GM18951 (cell line): Measurements from ENCODE around the gene LAX1.
"Not testable (repeated sequence)": the region's sequence is repeated elsewhere in the genome, so short reads cannot be mapped to it uniquely, and the experiment has no call there.

Experiments used
- POLR2A ChIP-seq: IDR thresholded peaks from 4 replicates; pipeline ENCODE4 v1.6.1; 2011; ENCODE audit warnings: mild to moderate bottlenecking; ENCODE audit not compliant: insufficient read length, insufficient read depth; ENCODE audit errors: extremely low read depth
- in situ Hi-C: fragments of 300-500 bp; cut with MboI; formaldehyde crosslinking; loops from one replicate; pipeline ENCODE4 v1.12.0; 2022; ENCODE audit warnings: low sequenced_read_pairs, mixed read lengths, inconsistent platforms; ENCODE audit not compliant: unreplicated experiment

LAX1 gene

DNA sequence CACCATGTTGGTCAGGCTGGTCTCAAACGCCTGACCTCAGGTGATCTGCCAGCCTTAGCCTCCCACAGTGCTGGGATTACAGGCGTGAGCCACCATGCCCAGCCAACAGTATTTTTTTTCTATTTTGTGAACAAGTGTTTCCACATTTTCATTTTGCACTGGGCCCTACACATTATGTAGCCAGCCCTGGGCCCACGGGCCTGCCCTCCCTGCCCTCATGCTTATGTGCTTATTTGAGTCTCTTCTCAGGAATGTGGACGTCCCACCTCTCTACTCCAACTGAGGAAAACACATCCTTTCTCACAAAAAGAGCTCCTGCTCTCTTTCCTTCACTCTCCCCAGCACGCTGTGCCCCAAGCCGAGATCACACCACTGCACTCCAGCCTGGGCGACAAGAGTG lies 17.0 kb downstream of the LAX1 start:
- no peak for TF ChIP-seq POLR2A
- in situ Hi-C loops = no loop called here

DNA sequence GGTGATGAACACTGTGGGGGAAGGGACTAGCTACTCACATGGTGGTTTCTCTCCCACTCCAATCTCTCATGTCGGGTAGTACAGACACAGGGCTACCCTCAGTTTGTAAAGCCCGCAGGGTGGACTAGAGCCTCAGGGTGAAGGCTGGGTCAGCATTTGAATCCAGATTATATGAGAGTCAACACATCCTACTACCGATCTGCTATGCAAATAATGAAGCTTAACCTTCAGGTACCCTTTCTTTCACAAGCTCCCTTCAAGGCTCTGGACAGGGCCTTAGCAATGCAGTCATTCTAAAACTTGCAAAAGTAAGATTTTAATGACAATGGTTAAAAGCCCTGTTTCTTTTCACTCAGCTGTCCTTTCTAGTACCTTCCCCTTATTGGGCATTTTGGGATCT lies 25.0 kb downstream of the LAX1 start:
- TF ChIP-seq POLR2A = no peak
- in situ Hi-C loops = no loop called here

DNA sequence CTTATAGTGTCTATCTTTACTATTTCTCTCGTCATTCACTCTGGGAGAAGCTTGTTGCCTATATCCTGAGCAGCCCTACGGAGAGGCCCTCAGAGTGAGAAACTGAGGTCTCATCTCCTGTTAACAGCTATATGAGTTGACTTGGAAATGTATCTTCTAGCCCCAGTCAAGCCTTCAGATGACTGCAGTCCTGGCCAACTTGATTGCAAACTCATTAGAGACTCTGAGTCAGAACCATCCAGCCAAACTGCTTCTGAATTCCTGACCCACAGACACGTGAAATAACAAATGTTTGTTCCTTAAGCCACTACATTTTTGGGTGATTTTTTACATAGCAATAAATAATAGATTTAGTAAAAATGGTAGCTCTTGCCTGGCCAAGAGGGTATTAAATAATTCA lies 26.5 kb downstream of the LAX1 start:
- no peak for TF ChIP-seq POLR2A
- in situ Hi-C loops = no loop called here

DNA sequence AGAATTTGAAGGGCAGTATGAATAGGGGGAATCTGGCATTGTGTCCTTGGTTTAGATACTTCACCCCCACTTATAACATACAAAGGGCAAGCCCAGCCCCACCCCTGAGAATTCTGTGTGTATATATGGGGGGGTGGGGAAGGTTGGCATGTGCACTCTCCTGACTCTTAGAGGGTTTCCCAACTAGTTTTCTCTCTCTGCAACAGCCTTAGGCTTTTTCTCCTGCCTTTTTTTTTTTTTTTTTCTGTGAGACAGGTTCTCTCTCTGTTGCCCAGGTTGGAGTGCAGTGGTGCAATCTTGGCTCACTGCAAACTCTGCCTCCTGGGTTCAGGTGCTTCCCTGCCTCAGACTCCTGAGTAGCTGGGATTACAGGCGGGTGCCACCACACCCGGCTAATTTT lies 27.5 kb downstream of the LAX1 start:
- in situ Hi-C loops = no loop called here
- TF ChIP-seq POLR2A = no peak

DNA sequence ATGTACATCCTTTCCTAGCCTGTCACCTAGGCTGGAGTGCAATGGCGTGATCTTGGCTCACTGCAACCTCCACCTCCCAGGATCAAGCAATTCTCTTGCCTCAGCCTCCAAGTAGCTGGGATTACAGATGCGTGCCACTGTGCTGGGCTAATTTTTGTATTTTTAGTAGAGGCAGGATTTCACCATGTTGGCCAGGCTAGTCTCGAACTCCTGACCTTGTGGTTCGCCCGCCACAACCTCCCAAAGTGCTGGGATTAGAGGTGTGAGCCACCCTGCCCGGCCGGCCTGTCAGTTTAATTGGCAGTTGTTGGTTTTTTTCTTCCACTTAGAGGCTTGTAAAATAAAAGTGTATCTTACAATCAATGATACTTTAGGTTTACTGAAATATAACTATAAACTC lies 28.6 kb downstream of the LAX1 start:
- in situ Hi-C loops = not testable (repeated sequence)

DNA sequence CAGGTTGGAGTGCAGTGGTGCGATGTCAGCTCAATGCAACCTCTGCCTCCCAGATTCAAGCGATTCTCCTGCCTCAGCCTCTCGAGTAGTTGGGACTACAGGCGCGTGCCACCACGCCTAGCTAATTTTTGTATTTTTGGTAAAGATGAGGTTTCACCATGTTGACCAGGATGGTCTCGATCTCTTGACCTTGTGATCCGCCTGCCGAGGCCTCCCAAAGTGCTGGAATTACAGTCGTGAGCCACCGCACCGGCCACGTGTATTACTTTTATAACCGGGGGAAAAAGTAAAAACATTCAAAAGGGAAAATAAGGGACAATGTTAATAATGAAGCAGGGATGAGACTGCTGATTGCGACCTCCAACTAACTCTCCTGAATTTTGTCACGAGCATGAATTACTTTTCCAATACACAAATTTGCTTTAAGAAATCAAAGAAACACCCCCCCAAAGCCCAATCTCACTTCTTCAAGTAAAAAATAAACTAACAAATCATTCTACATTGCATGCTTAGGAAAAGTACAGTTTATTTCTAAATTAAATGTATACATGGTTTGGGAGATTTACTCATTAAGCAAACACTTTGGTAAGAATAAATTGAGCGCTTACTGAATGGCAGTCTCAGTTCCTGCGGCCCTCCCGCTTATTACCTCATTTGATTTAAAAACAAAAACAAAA lies 29.9 kb downstream of the LAX1 start:
- TF ChIP-seq POLR2A = no peak
- in situ Hi-C loops = no loop called here

DNA sequence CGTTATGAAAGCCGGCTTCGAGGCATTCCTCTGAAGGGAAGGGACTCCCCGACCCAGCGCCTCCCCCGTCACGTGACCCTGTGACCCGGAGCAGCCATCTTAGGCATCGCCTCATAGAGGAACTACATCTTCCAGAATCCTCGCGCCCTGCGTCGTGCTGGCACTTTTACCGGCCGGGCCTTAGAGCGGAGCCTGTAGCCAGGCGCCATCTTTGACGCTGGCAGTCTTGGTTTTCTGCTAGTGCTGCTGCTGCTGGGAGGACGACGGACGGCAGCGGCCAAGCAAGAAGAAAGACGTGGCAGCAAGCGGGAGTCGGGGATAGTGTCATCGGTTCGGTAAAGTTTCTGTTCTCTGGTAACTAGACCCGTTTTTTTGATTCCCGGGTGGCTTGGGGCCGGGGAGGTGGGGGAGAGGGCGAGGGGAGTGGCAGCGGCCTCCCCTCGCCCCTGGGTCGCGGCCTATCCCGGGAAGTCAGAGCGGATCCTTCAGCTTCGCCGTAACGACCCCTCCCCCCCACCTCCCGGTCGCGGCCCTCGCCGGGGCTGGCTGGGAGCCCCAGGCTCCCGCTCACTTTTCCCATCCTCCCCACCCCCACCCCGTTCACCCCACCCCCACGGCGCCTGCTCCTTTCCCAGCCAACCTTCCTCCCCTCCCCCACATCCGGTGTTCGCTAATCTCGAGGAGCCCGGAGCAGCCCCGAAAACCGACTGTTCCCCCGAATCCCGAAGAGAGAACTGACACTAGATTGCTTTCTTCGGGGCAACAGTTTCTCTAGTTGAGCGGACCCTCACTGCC lies 30.7 kb downstream of the LAX1 start, which contains the start of the genes ZBED6 and ZC3H11A:
TSS of gene ZBED6 (plus strand) at position 183 of the 795 bp plus-strand sequence. CDS start 1,900 bp downstream, outside the sequence.
TSS of gene ZC3H11A (plus strand) at position 183 of the 795 bp plus-strand sequence. CDS start 21,448 bp downstream, outside the sequence.
- TF ChIP-seq POLR2A = peak; percentile 58

DNA sequence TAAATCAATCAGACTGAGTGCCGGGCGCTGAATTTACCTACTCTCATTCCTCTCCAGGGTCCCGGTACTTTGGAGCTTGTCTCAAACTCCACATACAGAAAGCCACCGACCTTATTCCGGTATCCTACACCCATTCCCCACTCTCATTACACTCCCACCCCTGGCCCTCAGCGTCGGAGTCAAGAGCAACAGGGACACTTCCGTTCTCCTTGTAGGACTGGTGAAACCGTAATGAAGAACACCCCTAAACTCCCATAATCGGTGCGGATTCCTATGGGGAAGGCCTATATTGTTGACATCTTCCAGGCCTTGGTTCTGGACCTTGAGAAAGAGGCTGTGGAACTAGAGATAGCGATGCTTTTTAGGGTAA lies 31.2 kb downstream of the LAX1 start:
- TF ChIP-seq POLR2A = no peak
- in situ Hi-C loops = no loop called here

More for the DNA sequence above, 30.7 kb downstream of the LAX1 start, which contains the start of the genes ZBED6 and ZC3H11A:
- in situ Hi-C loops = no loop called here

DNA sequence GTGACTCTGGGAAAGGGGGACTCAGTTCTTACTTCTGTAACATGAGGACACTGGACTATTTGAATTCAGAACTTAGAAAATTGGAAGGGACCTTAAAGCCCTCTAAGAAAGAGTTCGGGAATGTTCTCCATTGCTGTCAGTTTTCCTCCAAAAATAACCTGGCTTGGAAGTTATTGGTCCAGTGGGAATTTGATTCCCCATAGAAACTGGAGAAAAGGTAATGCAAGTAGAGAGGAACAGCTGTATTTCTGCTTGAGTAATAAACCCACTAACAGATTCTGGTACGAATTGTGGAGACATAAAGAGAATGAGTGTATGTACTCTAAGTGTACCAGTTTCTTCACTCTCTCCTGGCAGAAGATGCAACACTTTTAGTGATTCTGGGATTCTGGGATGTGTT lies 32.2 kb downstream of the LAX1 start:
- TF ChIP-seq POLR2A = no peak
- in situ Hi-C loops = no loop called here

DNA sequence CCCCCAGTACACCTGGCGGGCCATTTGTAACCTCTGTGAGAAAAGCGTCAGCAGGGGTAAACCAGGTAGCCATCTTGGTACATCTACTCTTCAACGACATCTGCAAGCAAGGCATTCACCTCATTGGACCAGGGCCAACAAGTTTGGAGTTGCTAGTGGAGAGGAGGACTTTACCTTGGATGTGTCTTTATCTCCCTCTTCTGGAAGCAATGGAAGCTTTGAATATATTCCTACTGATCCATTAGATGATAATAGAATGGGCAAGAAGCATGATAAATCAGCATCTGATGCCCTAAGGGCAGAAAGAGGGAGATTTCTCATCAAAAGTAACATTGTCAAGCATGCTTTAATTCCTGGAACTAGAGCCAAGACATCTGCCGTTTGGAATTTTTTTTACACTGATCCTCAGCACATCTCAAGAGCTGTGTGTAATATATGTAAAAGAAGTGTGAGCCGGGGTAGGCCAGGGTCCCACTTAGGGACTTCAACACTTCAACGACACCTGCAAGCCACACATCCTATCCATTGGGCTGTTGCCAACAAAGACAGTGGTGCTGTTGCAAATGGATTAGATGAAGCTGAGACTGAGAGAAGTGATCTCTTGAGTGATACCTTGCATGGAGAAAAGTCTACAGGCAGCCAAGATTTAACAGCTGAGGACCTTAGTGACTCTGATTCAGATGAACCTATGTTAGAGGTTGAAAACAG lies 33.1 kb downstream of the LAX1 start:
- no peak for TF ChIP-seq POLR2A
- in situ Hi-C loops = no loop called here

DNA sequence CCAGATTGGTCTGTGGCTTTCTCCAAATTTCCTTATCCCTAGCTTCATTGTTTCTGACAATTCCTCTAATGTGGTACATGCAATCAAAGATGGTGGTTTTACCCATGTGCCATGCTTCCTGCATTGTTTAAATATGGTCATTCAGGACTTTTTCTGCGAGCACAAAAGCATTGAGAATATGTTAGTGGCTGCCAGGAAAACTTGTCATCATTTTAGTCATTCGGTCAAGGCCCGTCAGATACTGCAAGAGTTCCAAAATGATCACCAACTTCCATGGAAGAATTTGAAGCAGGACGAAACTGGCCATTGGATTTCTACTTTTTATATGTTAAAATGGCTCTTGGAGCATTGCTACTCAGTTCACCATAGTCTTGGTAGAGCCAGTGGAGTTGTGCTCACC lies 34.2 kb downstream of the LAX1 start:
- in situ Hi-C loops = no loop called here
- TF ChIP-seq POLR2A = no peak

DNA sequence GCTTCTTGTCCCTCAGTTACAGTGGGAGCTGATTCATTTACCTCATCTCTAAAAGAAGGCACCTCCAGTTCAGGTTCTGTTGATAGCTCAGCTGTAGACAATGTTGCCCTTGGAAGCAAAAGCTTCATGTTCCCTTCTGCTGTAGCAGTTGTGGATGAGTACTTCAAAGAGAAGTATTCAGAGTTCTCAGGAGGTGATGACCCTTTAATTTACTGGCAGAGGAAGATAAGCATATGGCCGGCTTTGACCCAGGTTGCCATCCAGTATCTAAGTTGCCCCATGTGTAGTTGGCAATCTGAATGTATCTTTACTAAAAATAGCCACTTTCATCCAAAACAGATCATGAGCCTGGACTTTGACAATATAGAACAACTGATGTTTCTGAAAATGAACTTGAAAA lies 35.0 kb downstream of the LAX1 start:
- in situ Hi-C loops = no loop called here
- TF ChIP-seq POLR2A = no peak

DNA sequence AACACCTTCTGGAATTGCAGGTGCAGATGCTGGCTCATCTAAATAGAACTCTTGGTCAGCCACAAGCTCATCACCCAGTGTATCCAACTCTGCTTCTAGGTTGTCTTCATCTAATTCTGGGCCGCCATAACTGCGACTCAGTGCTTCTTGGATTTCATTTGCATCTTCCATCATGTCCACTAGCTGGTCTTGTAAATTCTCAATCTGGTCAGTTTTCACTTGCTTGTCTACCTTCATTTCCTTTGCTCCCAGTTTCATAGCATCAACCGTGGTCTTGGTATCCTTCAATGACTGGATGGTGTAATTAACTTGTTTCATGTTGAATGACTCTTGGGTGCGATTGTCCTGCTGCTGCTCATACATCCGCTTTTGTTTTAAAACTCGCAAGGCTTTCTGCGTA lies 40.7 kb downstream of the LAX1 start:
- in situ Hi-C loops = no loop called here
- no peak for TF ChIP-seq POLR2A
